ENCODE measurements around the gene SMURF1.

The SMURF1 gene

GRCh38 chr7:99123571-99124033 lies 20.3 kb downstream of the SMURF1 start:
- in situ Hi-C loops (cut with MboI; ENCODE audit: low pct_unique_long_range_greater_than_20kb, low sequenced_read_pairs, unreplicated experiment), result no loop called here
- TF ChIP-seq CTCF (IDR thresholded peaks at IDR 0.05; ENCODE audit: extremely low read depth, insufficient read depth, missing control alignments), result no peak
- DNase-seq (ENCODE audit: low spot score), result no peak

GRCh38 chr7:99122762-99123161 lies 21.1 kb downstream of the SMURF1 start:
- DNase-seq (ENCODE audit: low spot score), result no peak
- in situ Hi-C loops (cut with MboI; ENCODE audit: low pct_unique_long_range_greater_than_20kb, low sequenced_read_pairs, unreplicated experiment), result no loop called here
- no peak for TF ChIP-seq CTCF (IDR thresholded peaks at IDR 0.05; ENCODE audit: extremely low read depth, insufficient read depth, missing control alignments)

- DNase-seq (ENCODE audit: low spot score), result no peak
- TF ChIP-seq CTCF (IDR thresholded peaks at IDR 0.05; ENCODE audit: extremely low read depth, insufficient read depth, missing control alignments), result no peak
Observed at GRCh38 chr7:99121496-99122021, 22.3 kb downstream of the SMURF1 start.

GRCh38 chr7:99120916-99121315 lies 23.0 kb downstream of the SMURF1 start:
- DNase-seq (ENCODE audit: low spot score), result no peak
- in situ Hi-C loops (cut with MboI; ENCODE audit: low pct_unique_long_range_greater_than_20kb, low sequenced_read_pairs, unreplicated experiment), result no loop called here
- no peak for TF ChIP-seq CTCF (IDR thresholded peaks at IDR 0.05; ENCODE audit: extremely low read depth, insufficient read depth, missing control alignments)

More at GRCh38 chr7:99121496-99122021, 22.3 kb downstream of the SMURF1 start:
- in situ Hi-C loops (cut with MboI; ENCODE audit: low pct_unique_long_range_greater_than_20kb, low sequenced_read_pairs, unreplicated experiment), result no loop called here

- DNase-seq (ENCODE audit: low spot score), result no peak
- TF ChIP-seq CTCF (IDR thresholded peaks at IDR 0.05; ENCODE audit: extremely low read depth, insufficient read depth, missing control alignments), result no peak
- in situ Hi-C loops (cut with MboI; ENCODE audit: low pct_unique_long_range_greater_than_20kb, low sequenced_read_pairs, unreplicated experiment), result no loop called here
Observed at GRCh38 chr7:99120501-99120900, 23.4 kb downstream of the SMURF1 start.

- no peak for DNase-seq (ENCODE audit: low spot score)
- no peak for TF ChIP-seq CTCF (IDR thresholded peaks at IDR 0.05; ENCODE audit: extremely low read depth, insufficient read depth, missing control alignments)
- in situ Hi-C loops (cut with MboI; ENCODE audit: low pct_unique_long_range_greater_than_20kb, low sequenced_read_pairs, unreplicated experiment), result no loop called here
Observed at GRCh38 chr7:99118077-99118476, 25.8 kb downstream of the SMURF1 start.
